GM23338 (cell line): ENCODE results near the gene DUSP18.

Experiments used
- CREB1 ChIP-seq: fragments of 250-450 bp; sonication (Bioruptor Pico); IDR thresholded peaks from 2 replicates; pipeline ENCODE4 v1.5.0; 2020; ENCODE audit warnings: low read depth, mild to moderate bottlenecking, moderate library complexity
- CTCF ChIP-seq, 2 experiments: fragments of 200-600 bp in 1 of 2; sonication (generic) in 1 of 2; conservative IDR thresholded peaks; 2 replicates each; pipeline versions ENCODE4 v1.5.1 to v1.6.1; 2016 to 2017; ENCODE audit warnings: antibody characterized with exemption in 2 of 2, low read depth in 2 of 2, mild to moderate bottlenecking in 2 of 2, moderate library complexity in 1 of 2
- ETS1 ChIP-seq: IDR thresholded peaks from 2 replicates; pipeline ENCODE4 v1.6.1; 2016; ENCODE audit warnings: antibody characterized with exemption
- EZH2 ChIP-seq: fragments of 200-600 bp; sonication (generic); IDR thresholded peaks from one replicate; pipeline ENCODE4 v1.8.0; 2017; ENCODE audit warnings: antibody characterized with exemption, mild to moderate bottlenecking, low read depth; ENCODE audit not compliant: unreplicated experiment
- EZH2phosphoT487 ChIP-seq: fragments of 200-600 bp; sonication (generic); IDR thresholded peaks from one replicate; pipeline ENCODE4 v1.8.1; 2018; ENCODE audit warnings: antibody characterized with exemption; ENCODE audit not compliant: unreplicated experiment
- POLR2AphosphoS5 ChIP-seq: IDR thresholded peaks from 2 replicates; pipeline ENCODE4 v1.6.1; 2016; ENCODE audit warnings: antibody characterized with exemption, low read depth
- REST ChIP-seq: IDR thresholded peaks from one replicate; pipeline ENCODE4 v1.6.1; 2018; ENCODE audit warnings: antibody characterized with exemption; ENCODE audit not compliant: unreplicated experiment
- ZNF331 ChIP-seq: fragments of 250-450 bp; sonication (Bioruptor Pico); IDR thresholded peaks from 2 replicates; pipeline ENCODE4 v1.5.0; 2020; ENCODE audit warnings: low read depth, mild to moderate bottlenecking, moderate library complexity

GRCh38 chr22:30691204-30691603 is 23.5 kb upstream of the DUSP18 start:
- TF ChIP-seq EZH2phosphoT487 (no peak), EZH2 (no peak), CTCF (conservative IDR thresholded peaks at IDR 0.05; ENCODE audit: low read depth in 2 of 2) (no peak), POLR2AphosphoS5 (no peak), REST (no peak), CREB1 (CRISPR knock-in tag) (no peak), ETS1 (no peak), ZNF331 (CRISPR knock-in tag) (no peak)
